Endothelial cell of umbilical vein (primary cell): ENCODE measurements around the gene GPR50. TPM values are rescaled to one million over a fixed set of nuclear protein-coding genes. Genes with fewer than 3 reads are reported as not detected.

ENCODE experiments used
- BruUV-seq: library from RNA; stranded (reverse); fragments of 400-500 nt; replicated peaks from 2 replicates; lab custom pipeline; 2021; lab: Mats Ljungman, UMichigan
- CTCF ChIA-PET: fragments of 300-600, 350-600 bp; sonication (Branson Sonifier 250); formaldehyde crosslinking; loops from one replicate; lab custom pipeline; 2021; ENCODE audit warnings: antibody characterized with exemption, inconsistent platforms; lab: Charles Lee
- POLR2A ChIA-PET: fragments of 300-600, 350-600 bp; sonication (Branson Sonifier 250); formaldehyde crosslinking; loops from one replicate; lab custom pipeline; 2021; ENCODE audit warnings: antibody characterized with exemption, inconsistent platforms; lab: Charles Lee
- DNase-seq: peaks from one replicate; pipeline ENCODE4 v3.0.0-alpha.2; 2011; ENCODE audit warnings: low read depth, low spot score
- FAIRE-seq: peaks from 2 replicates; lab custom pipeline; 2011; peaks lifted over from hg19 to GRCh38; lab: Jason Lieb, UNC
- H2AFZ ChIP-seq: 2 replicates; pipeline ENCODE4 v1.6.0; 2012; ENCODE audit warnings: low read depth, low read length, control low read depth, inconsistent platforms
- H3K27ac ChIP-seq: 2 replicates; pipeline ENCODE4 v1.5.1; 2011; ENCODE audit warnings: low read depth, mild to moderate bottlenecking, control low read depth, low read length, moderate library complexity; ENCODE audit not compliant: insufficient read depth
- H3K27me3 ChIP-seq, 2 experiments: 2 replicates each; pipeline versions ENCODE4 v1.6.0 to v1.6.1; 2011; ENCODE audit warnings: low read length in 2 of 2, mixed read lengths in 1 of 2; ENCODE audit not compliant: control insufficient read depth in 2 of 2, insufficient read depth in 2 of 2
- H3K36me3 ChIP-seq, 2 experiments: 2 replicates in 1 of 2; 3 replicates in 1 of 2; pipeline ENCODE4 v1.5.1; 2011; ENCODE audit warnings: low read length in 2 of 2, mild to moderate bottlenecking in 1 of 2, moderate library complexity in 1 of 2; ENCODE audit not compliant: control insufficient read depth in 2 of 2, insufficient read depth in 2 of 2; ENCODE audit errors: extremely low read depth in 1 of 2
- H3K4me1 ChIP-seq: 3 replicates; pipeline ENCODE4 v1.5.1; 2011; ENCODE audit warnings: mild to moderate bottlenecking, low read length; ENCODE audit not compliant: control insufficient read depth, insufficient read depth; ENCODE audit errors: extremely low read depth
- H3K4me2 ChIP-seq: 2 replicates; pipeline ENCODE4 v1.6.1; 2011; ENCODE audit warnings: low read length, control low read depth, mixed read lengths; ENCODE audit not compliant: insufficient read depth
- H3K4me3 ChIP-seq, 3 experiments: fragments of 200-600 bp in 1 of 3; sonication (generic), shearing (Covaris generic) in 1 of 3; replicated peaks in 1 of 3; 2 replicates each; pipeline ENCODE4 v1.5.1; 2011 to 2016; ENCODE audit warnings: control low read depth in 3 of 3, low read length in 3 of 3, mild to moderate bottlenecking in 2 of 3, inconsistent platforms in 1 of 3, low read depth in 1 of 3, moderate library complexity in 1 of 3; ENCODE audit not compliant: insufficient read depth in 1 of 3
- H3K79me2 ChIP-seq: 2 replicates; pipeline ENCODE4 v1.6.0; 2012; ENCODE audit warnings: low read length, inconsistent platforms; ENCODE audit not compliant: control insufficient read depth, insufficient read depth
- H3K9ac ChIP-seq: replicated peaks from 2 replicates; pipeline ENCODE3; 2011; ENCODE audit warnings: low read length, control low read depth; ENCODE audit not compliant: insufficient read depth; ENCODE audit errors: extremely low read depth
- H3K9me1 ChIP-seq: replicated peaks from 3 replicates; pipeline ENCODE4 v1.6.0; 2011; ENCODE audit warnings: mild to moderate bottlenecking, low read length; ENCODE audit not compliant: control insufficient read depth, insufficient read depth; ENCODE audit errors: extremely low read depth
- H3K9me3 ChIP-seq: replicated peaks from 2 replicates; pipeline ENCODE4 v1.5.1; 2012; ENCODE audit warnings: low read length, inconsistent platforms; ENCODE audit not compliant: control insufficient read depth, insufficient read depth
- H4K20me1 ChIP-seq: replicated peaks from 2 replicates; pipeline ENCODE3; 2011; ENCODE audit warnings: mild to moderate bottlenecking, low read length; ENCODE audit not compliant: control insufficient read depth, insufficient read depth; ENCODE audit errors: extremely low read depth
- EZH2 ChIP-seq: IDR thresholded peaks from 2 replicates; pipeline ENCODE4 v1.6.1; 2012; ENCODE audit warnings: borderline replicate concordance, low read depth, mild to moderate bottlenecking, moderate library complexity, low read length, inconsistent platforms; ENCODE audit not compliant: severe bottlenecking
- FOS ChIP-seq: IDR thresholded peaks from 2 replicates; pipeline ENCODE4 v1.6.1; 2011; ENCODE audit warnings: mild to moderate bottlenecking, low read length, moderate library complexity, borderline replicate concordance; ENCODE audit not compliant: insufficient read depth
- GATA2 ChIP-seq: IDR thresholded peaks from 2 replicates; pipeline ENCODE4 v1.7.0; 2011; ENCODE audit warnings: low read depth, mild to moderate bottlenecking, moderate library complexity, mixed read lengths, low read length; ENCODE audit not compliant: insufficient read length, insufficient read depth
- JUN ChIP-seq: IDR thresholded peaks from 2 replicates; pipeline ENCODE4 v1.6.1; 2011; ENCODE audit warnings: borderline replicate concordance, low read depth; ENCODE audit not compliant: insufficient read length, insufficient read depth
- MYC ChIP-seq: IDR thresholded peaks from one replicate; pipeline ENCODE4 v1.6.1; 2011; ENCODE audit warnings: mild to moderate bottlenecking, low read depth, low read length
- POLR2A ChIP-seq: IDR thresholded peaks from 2 replicates; pipeline ENCODE4 v1.6.1; 2012; ENCODE audit warnings: low read depth, mild to moderate bottlenecking, control low read depth, low read length
- POLR2AphosphoS5 ChIP-seq: IDR thresholded peaks from 2 replicates; pipeline ENCODE4 v1.6.1; 2012; ENCODE audit warnings: low read depth, mild to moderate bottlenecking, control low read depth, low read length, moderate library complexity; ENCODE audit not compliant: insufficient read depth
- dilution Hi-C: fragments of 300-500 bp; cut with MboI; formaldehyde crosslinking; loops from one replicate; pipeline ENCODE4 v1.15.0; 2019; ENCODE audit warnings: low sequenced_read_pairs; ENCODE audit not compliant: extremely low pct_ligation_motif_present
- intact Hi-C: fragments of 100-400 bp; cut with micrococcal nuclease; formaldehyde crosslinking; loops from one replicate; pipeline ENCODE4 v1.10.0; 2022
- polyA plus RNA-seq, 4 experiments: library from polyadenylated mRNA; depleted of rRNA in 3 of 4; stranded (reverse) in 3 of 4; unstranded in 1 of 4; fragments of >200 nt; gene quantifications; 2 replicates each; pipeline versions ENCODE4 v1.2.1 to v1.2.3, GENCODE V29; 2011 to 2012; ENCODE audit warnings: missing spikeins in 1 of 4
- total RNA-seq: library from RNA; stranded (reverse); gene quantifications from 2 replicates; pipeline ENCODE4 v1.2.3, GENCODE V29; 2021
- TF ChIP-seq, protein P1 (sequence below), 2 donors: IDR thresholded peaks; 1 replicate in 1 of 2; 2 replicates in 1 of 2; pipeline ENCODE4 v1.5.1; 2011; ENCODE audit warnings: low read length in 2 of 2, mild to moderate bottlenecking in 2 of 2, moderate library complexity in 2 of 2, control low read depth in 1 of 2, inconsistent platforms in 1 of 2, low read depth in 1 of 2; ENCODE audit not compliant: insufficient read depth in 1 of 2; ENCODE audit errors: extremely low read depth in 1 of 2
- TF ChIP-seq, protein P2 (sequence below): IDR thresholded peaks from 2 replicates; pipeline ENCODE4 v1.6.1; 2011; ENCODE audit not compliant: insufficient read depth, insufficient read length

The GPR50 gene
- total and polyA plus RNA-seq, 2 donors (not counting 3 experiments of a cell fraction or from before 2014, with no cell fraction given): not detected

DNA sequence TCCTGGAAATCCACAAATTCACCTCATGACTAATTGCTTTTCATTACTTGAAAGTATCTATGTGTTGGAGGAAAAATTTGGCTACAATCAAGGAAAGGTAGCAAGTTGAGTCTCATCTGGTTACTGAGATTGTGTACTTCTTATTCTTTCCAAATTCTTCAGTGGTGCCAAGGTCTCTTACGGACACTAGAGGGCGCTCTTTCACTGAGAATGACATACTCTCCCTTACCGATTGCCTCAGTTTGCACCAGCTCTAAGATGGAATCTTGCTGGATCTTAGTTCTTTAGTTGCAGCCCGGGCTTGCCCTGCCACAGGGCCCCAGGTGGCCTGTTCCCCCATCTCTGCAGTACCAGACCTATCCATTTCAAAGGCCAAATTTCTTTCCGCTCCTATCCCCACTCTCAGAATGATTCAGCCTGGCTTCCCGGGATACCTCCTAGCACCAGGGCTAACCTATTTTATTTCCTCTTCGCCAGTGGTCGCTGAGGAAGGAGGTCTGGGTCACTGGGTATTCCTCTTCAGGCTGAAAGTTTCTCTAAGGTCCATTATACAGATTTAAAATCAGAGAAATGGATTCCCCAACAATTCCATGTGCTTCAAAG lies 24.6 kb upstream of the GPR50 start:
- dilution Hi-C loops: no loop called here
- BruUV-seq: no TSS peak
- CTCF ChIA-PET: interaction anchor here (0.7 to 2.8 kb wide), 15 partner anchors 208 to 1774 kb away, joined by 3 to 11 read pairs (median 5); no protein-coding TSS in a partner anchor
- H3K4me1 ChIP-seq: no peaks in the 10 kb centered on the region
- no peaks in the 10 kb centered on the region for H3K36me3 ChIP-seq
- POLR2A ChIA-PET: no interaction called here
- FAIRE-seq (peak; percentile 89), DNase-seq (peak; percentile 40)
- H3K4me2 ChIP-seq: no peak overlapping the region
- H3K9me1 ChIP-seq: no peaks in the 10 kb centered on the region
- no peak overlapping the region for H3K9ac ChIP-seq
- H3K79me2 ChIP-seq: no peaks in the 10 kb centered on the region
- no peaks in the 10 kb centered on the region for H4K20me1 ChIP-seq
- intact Hi-C loops: loop anchor here (1.0 to 5.0 kb wide), 5 partner anchors 209 to 1666 kb away; no protein-coding TSS in a partner anchor
- H3K9me3 ChIP-seq: no peaks in the 10 kb centered on the region
- H3K27ac ChIP-seq: no peak overlapping the region
- H3K4me3 ChIP-seq: no peak overlapping the region
- TF ChIP-seq, protein P1, sequence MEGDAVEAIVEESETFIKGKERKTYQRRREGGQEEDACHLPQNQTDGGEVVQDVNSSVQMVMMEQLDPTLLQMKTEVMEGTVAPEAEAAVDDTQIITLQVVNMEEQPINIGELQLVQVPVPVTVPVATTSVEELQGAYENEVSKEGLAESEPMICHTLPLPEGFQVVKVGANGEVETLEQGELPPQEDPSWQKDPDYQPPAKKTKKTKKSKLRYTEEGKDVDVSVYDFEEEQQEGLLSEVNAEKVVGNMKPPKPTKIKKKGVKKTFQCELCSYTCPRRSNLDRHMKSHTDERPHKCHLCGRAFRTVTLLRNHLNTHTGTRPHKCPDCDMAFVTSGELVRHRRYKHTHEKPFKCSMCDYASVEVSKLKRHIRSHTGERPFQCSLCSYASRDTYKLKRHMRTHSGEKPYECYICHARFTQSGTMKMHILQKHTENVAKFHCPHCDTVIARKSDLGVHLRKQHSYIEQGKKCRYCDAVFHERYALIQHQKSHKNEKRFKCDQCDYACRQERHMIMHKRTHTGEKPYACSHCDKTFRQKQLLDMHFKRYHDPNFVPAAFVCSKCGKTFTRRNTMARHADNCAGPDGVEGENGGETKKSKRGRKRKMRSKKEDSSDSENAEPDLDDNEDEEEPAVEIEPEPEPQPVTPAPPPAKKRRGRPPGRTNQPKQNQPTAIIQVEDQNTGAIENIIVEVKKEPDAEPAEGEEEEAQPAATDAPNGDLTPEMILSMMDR (IDR thresholded peaks at IDR 0.05; ENCODE audit: extremely low read depth in 1 of 2, insufficient read depth in 1 of 2, low read depth in 1 of 2, low read length in 2 of 2): peak; percentile 46 to 55
- TF ChIP-seq, protein P2, sequence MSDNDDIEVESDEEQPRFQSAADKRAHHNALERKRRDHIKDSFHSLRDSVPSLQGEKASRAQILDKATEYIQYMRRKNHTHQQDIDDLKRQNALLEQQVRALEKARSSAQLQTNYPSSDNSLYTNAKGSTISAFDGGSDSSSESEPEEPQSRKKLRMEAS: no peak
- no peaks in the 10 kb centered on the region for H3K27me3 ChIP-seq
- no peak overlapping the region for H2AFZ ChIP-seq

DNA sequence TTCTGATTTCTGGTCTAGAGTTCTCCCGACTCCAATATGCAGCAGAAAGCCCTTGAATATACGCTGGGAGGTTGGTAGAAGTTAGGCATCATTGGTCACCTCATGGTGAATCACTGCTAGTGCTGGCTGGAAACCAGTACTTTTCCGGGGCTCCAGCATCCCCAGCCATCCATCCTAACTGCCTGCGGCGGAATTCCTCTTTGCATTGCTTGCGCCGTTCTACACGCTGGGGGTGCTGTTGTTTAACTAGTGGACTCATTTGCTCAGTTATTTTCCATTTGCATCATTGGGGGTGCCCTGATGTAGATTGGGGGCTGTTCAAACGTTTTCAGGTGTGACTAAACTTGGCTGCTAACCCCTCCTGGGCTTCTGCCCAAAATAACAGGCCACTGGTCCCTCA lies 23.3 kb upstream of the GPR50 start:
- no peak overlapping the region for H3K4me3 ChIP-seq
- H3K9ac ChIP-seq: no peak overlapping the region
- H3K9me3 ChIP-seq: no peaks in the 10 kb centered on the region
- no peak overlapping the region for H3K4me2 ChIP-seq
- no peaks in the 10 kb centered on the region for H4K20me1 ChIP-seq
- no peaks in the 10 kb centered on the region for H3K27me3 ChIP-seq
- CTCF ChIA-PET: no interaction called here
- no peaks in the 10 kb centered on the region for H3K79me2 ChIP-seq
- BruUV-seq: no TSS peak
- dilution Hi-C loops (no loop called here), intact Hi-C loops (loop anchor here (5.0 kb wide), 1 partner anchor 1664 kb away; no protein-coding TSS in a partner anchor)
- no peaks in the 10 kb centered on the region for H3K36me3 ChIP-seq
- TF ChIP-seq POLR2AphosphoS5: no peak
- TF ChIP-seq MYC: no peak
- TF ChIP-seq, protein P1 (IDR thresholded peaks at IDR 0.05; ENCODE audit: extremely low read depth in 1 of 2, insufficient read depth in 1 of 2, low read depth in 1 of 2, low read length in 2 of 2): no peak
- TF ChIP-seq, protein P2: no peak
- no peak for TF ChIP-seq FOS
- no peak for TF ChIP-seq POLR2A
- TF ChIP-seq EZH2: no peak
- TF ChIP-seq JUN: no peak
- TF ChIP-seq GATA2: no peak
- no peaks in the 10 kb centered on the region for H3K4me1 ChIP-seq
- no peak overlapping the region for H3K27ac ChIP-seq
- FAIRE-seq (no peak), DNase-seq (no peak)
- H2AFZ ChIP-seq: no peak overlapping the region
- POLR2A ChIA-PET: no interaction called here
- no peaks in the 10 kb centered on the region for H3K9me1 ChIP-seq
